GM21717 (cell line): Measurements from ENCODE around the gene WDR46.
"Not testable (repeated sequence)": the region's sequence is repeated elsewhere in the genome, so short reads cannot be mapped to it uniquely, and the experiment has no call there.

Source experiments
- ATAC-seq: cut with Tn5 transposase; IDR thresholded peaks from one replicate; pipeline ENCODE4 v1.9.1; 2021; ENCODE audit warnings: mild to moderate bottlenecking, moderate library complexity; ENCODE audit not compliant: unreplicated experiment

The WDR46 gene

GRCh38 chr6:33271117-33271467 is 17.9 kb downstream of the WDR46 start:
- no peak for ATAC-seq

- no peak for ATAC-seq
Observed at GRCh38 chr6:33264015-33264414, 25.0 kb downstream of the WDR46 start.

- not testable (repeated sequence) for ATAC-seq
Observed at GRCh38 chr6:33262490-33262889, 26.5 kb downstream of the WDR46 start.

GRCh38 chr6:33259032-33259431 is 30.0 kb downstream of the WDR46 start:
- no peak for ATAC-seq

GRCh38 chr6:33254591-33254990 is 34.4 kb downstream of the WDR46 start:
- ATAC-seq, result no peak

- ATAC-seq, result no peak
Observed at GRCh38 chr6:33252759-33253158, 36.3 kb downstream of the WDR46 start.

GRCh38 chr6:33251395-33252012 is 37.5 kb downstream of the WDR46 start:
- no peak for ATAC-seq

- no peak for ATAC-seq
Observed at GRCh38 chr6:33250731-33251130, 38.3 kb downstream of the WDR46 start.

GRCh38 chr6:33249732-33250630 is 39.1 kb downstream of the WDR46 start:
- peak; percentile 1 for ATAC-seq

- ATAC-seq, result peak; percentile 83
Observed at GRCh38 chr6:33248932-33249731, 39.9 kb downstream of the WDR46 start.

GRCh38 chr6:33248643-33248931 is 40.5 kb downstream of the WDR46 start:
- ATAC-seq, result peak; percentile 16

GRCh38 chr6:33247977-33248642 is 40.9 kb downstream of the WDR46 start:
- no peak for ATAC-seq

- ATAC-seq, result no peak
Observed at GRCh38 chr6:33243476-33243875, 45.6 kb downstream of the WDR46 start.

GRCh38 chr6:33241968-33242367 is 47.1 kb downstream of the WDR46 start:
- no peak for ATAC-seq

- no peak for ATAC-seq
Observed at GRCh38 chr6:33237741-33238140, 51.3 kb downstream of the WDR46 start.

GRCh38 chr6:33236852-33237251 is 52.2 kb downstream of the WDR46 start:
- ATAC-seq, result no peak

- no peak for ATAC-seq
Observed at GRCh38 chr6:33236328-33236727, 52.7 kb downstream of the WDR46 start.

- ATAC-seq, result no peak
Observed at GRCh38 chr6:33235221-33235634, 53.8 kb downstream of the WDR46 start.
